ENCODE measurements around the gene PIAS3.

PIAS3 gene

GRCh38 chr1:145859491-145860023 is 676 bp upstream of the PIAS3 start:
- TF ChIP-seq, protein P1, sequence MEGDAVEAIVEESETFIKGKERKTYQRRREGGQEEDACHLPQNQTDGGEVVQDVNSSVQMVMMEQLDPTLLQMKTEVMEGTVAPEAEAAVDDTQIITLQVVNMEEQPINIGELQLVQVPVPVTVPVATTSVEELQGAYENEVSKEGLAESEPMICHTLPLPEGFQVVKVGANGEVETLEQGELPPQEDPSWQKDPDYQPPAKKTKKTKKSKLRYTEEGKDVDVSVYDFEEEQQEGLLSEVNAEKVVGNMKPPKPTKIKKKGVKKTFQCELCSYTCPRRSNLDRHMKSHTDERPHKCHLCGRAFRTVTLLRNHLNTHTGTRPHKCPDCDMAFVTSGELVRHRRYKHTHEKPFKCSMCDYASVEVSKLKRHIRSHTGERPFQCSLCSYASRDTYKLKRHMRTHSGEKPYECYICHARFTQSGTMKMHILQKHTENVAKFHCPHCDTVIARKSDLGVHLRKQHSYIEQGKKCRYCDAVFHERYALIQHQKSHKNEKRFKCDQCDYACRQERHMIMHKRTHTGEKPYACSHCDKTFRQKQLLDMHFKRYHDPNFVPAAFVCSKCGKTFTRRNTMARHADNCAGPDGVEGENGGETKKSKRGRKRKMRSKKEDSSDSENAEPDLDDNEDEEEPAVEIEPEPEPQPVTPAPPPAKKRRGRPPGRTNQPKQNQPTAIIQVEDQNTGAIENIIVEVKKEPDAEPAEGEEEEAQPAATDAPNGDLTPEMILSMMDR (IDR thresholded peaks at IDR 0.05; ENCODE audit: control insufficient read depth, insufficient read depth, low read depth, low read length, missing control alignments): no peak
- DNase-seq (ENCODE audit: low read depth): peak; percentile 45
- H3K4me3 ChIP-seq (ENCODE audit: control insufficient read depth, low read depth, low read length): peak overlapping the region; percentile 61

DNA sequence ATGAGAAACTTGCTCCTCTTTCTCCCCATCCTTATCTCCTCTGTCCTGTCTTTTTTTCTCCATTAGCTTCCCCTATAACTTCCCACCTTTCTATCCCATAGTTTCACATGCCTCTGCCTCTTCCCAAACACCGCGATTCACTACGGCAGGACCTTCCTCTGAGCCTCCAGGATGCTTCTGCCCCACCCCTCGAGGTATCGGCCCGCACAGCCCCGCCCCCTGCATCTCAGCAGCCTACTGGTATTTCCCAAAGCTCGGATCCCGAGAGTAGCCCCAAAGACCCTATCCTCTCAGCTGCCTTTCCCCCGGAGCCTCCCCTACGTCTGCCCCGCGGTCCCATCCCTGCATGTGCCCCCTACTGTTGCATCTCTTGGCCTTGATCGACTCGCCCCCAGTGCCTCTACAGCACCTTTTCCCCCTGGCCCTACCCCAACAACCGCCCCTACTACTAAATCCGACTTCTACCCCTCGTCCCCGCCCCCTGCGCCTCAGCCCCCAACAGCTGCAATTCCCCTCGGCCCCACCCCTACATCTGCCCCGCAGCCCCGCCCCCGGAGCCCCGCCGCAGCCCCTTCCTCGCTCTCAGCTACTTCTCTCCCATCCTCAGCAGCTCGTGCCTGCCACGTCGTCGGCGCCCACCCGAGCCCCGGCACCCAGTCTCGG is 512 bp downstream of the PIAS3 start:
- H3K4me3 ChIP-seq (ENCODE audit: control insufficient read depth, low read depth, low read length): peak overlapping the region; percentile 61
- no peak for DNase-seq (ENCODE audit: low read depth)
- TF ChIP-seq, protein P1 (IDR thresholded peaks at IDR 0.05; ENCODE audit: control insufficient read depth, insufficient read depth, low read depth, low read length, missing control alignments): no peak

DNA sequence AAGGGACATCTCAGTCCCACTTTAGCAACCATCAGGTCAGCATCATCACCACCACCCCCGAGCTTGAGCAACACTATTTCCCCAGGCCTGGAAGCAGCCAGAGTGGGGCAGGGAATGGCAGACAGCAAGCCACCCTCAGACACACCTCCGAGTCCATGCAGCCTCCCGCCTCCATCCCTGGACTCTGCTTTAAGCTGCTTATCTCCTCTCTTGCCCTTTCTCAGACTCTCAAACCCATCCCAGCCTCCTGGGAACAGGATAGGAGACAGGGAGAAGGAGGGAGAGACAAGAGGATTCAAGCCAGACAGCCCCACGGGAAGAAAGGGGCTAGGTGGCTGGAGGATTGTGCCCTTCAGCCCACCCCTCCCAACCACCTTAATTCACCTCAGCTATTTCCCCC is 1.7 kb downstream of the PIAS3 start:
- DNase-seq (ENCODE audit: low read depth): no peak
- H3K4me3 ChIP-seq (ENCODE audit: control insufficient read depth, low read depth, low read length): no peak overlapping the region
- TF ChIP-seq, protein P1 (IDR thresholded peaks at IDR 0.05; ENCODE audit: control insufficient read depth, insufficient read depth, low read depth, low read length, missing control alignments): no peak

DNA sequence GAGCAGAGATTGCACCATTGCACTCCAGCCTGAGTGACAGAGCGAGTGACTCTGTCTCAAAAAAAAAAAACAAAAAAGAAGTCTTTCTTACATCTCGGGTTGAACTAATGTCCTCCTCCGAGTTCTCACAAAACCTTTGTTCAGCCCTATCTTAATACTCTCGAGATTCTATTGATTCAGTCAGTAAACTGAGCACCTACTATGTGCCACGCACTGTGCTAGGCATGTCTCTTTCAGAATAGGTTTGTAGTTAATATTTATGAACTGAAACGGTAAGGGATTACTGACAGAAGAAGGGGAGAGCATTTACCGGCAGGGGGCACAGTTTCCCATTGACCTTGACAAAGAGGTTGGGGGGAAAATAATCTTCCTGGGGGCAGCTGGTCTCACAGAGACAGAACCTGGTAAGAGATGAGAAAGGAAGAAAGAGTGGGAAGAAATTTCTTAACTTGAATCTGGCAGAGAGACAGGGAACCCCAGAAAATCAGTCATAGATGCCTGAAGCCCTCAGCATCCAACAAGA is 3.4 kb downstream of the PIAS3 start:
- TF ChIP-seq, protein P1 (IDR thresholded peaks at IDR 0.05; ENCODE audit: control insufficient read depth, insufficient read depth, low read depth, low read length, missing control alignments): peak; percentile 30
- no peak overlapping the region for H3K4me3 ChIP-seq (ENCODE audit: control insufficient read depth, low read depth, low read length)
- DNase-seq (ENCODE audit: low read depth): no peak

DNA sequence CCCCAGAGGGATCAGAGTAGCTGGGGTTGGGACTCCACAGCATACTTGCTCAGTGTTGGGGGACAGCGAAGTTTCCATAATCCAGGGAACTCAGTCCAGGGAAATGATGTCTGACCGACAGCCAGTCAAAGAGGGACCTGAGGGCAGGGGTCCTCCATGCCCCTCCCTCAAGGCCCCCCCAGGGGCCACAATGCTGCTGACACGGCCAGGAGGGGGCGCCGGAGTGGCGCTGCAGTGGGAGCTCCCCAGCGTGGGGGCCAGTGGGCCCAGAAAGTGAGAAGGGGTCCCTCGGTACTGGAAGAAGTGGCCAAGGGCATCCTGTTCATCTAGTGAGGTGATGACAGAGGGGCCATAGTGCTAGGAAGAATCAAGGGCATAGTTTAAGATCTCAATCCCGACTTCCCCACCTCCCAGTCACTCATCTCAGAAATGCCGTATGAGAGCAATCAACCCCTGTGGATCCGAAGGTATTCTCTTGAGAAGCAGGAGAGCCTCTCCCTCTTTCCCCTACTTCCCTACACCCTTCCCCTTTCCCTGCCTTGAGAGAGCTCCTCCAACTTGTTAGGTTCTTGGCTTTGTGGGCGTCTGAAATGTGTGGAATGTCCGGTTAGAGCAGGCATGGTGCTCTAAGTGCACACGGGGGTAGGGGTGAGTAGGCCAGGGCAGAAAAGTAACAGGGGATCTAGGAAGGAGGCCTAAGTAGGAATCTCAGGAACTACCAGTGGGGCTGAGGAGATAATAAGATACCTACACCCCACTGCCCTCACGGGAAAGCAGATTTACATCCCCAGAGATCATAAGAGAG is 9.3 kb downstream of the PIAS3 start:
- H3K4me3 ChIP-seq (ENCODE audit: control insufficient read depth, low read depth, low read length): no peak overlapping the region
- TF ChIP-seq, protein P1 (IDR thresholded peaks at IDR 0.05; ENCODE audit: control insufficient read depth, insufficient read depth, low read depth, low read length, missing control alignments): peak; percentile 57
- DNase-seq (ENCODE audit: low read depth): no peak

- no peak for DNase-seq (ENCODE audit: low read depth)
- TF ChIP-seq, protein P1 (IDR thresholded peaks at IDR 0.05; ENCODE audit: control insufficient read depth, insufficient read depth, low read depth, low read length, missing control alignments): no peak
- no peak overlapping the region for H3K4me3 ChIP-seq (ENCODE audit: control insufficient read depth, low read depth, low read length)
Observed at GRCh38 chr1:145847827-145848226, 11.1 kb downstream of the PIAS3 start.

Data from AG09309 (cell line).